GM12891 (cell line): ENCODE measurements around the gene DRD4.
A peak's percentile ranks its signal among the peaks of the same experiment; 100 is the strongest.

Experiments
- DNase-seq: peaks from one replicate; pipeline ENCODE4 v3.0.0; 2011; ENCODE audit warnings: low spot score; ENCODE audit not compliant: insufficient read length
- FAIRE-seq: peaks from 2 replicates; lab custom pipeline; 2011; peaks lifted over from hg19 to GRCh38; lab: Jason Lieb, UNC
- PAX5 ChIP-seq: IDR thresholded peaks from 2 replicates; pipeline ENCODE4 v1.6.1; 2011; ENCODE audit warnings: low read length, moderate library complexity, mild to moderate bottlenecking; ENCODE audit not compliant: insufficient read depth, severe bottlenecking
- POLR2A ChIP-seq: IDR thresholded peaks from 2 replicates; pipeline ENCODE4 v1.6.1; 2011; ENCODE audit warnings: low read depth, low read length, control low read depth
- POLR2AphosphoS5 ChIP-seq: IDR thresholded peaks from 2 replicates; pipeline ENCODE4 v1.6.1; 2011; ENCODE audit warnings: low read depth, low read length, control low read depth
- POU2F2 ChIP-seq: IDR thresholded peaks from 2 replicates; pipeline ENCODE4 v1.6.1; 2011; ENCODE audit warnings: low read depth, mild to moderate bottlenecking, control low read depth, low read length, moderate library complexity
- SPI1 ChIP-seq: IDR thresholded peaks from 2 replicates; pipeline ENCODE4 v1.6.1; 2011; ENCODE audit warnings: low read depth, low read length, control low read depth
- TAF1 ChIP-seq: IDR thresholded peaks from 2 replicates; pipeline ENCODE4 v1.6.1; 2011; ENCODE audit warnings: low read depth, low read length, control low read depth

Gene DRD4

DNA sequence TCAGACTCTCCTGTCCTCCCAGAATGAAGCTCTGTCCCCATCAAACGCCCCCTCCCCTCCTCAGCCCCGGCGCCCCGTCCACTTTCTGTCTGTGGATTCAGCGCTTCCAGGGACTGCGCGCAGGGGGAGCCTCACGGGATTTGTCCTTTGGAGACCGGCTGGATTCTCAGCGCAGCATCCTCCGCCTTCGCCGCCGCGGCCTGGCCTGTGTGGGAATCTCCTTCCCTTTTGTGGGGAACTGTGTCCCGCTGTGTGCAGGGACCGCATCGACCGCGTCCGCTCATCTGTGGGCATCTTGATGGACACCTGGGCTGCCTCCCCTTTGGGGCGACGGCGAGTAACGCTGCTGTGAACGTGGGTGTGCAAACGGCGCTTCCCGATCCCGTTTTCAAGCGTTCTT, 9.0 kb upstream of the DRD4 start:
- no peak for DNase-seq
- no peak for TF ChIP-seq SPI1
- TF ChIP-seq POLR2A: no peak
- TF ChIP-seq POU2F2: no peak
- TF ChIP-seq TAF1: no peak
- TF ChIP-seq POLR2AphosphoS5: no peak
- TF ChIP-seq PAX5: no peak
- no peak for FAIRE-seq

DNA sequence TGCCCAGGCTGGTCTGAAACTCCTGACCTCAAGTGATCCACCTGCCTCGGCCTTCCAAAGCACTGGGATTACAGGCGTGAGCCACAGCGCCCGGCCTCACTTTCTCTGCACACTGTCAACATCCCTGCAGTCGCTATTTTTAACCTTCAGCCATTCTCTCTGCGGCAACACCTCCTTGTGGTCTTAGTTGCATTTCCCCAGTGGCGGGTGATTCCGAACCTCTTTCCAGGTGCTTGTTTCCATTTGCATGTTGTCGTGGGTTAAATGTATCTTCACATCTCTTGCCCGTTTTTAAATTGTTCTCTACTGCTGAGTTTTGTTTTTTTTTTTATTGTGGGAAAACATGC, 7.9 kb upstream of the DRD4 start:
- TF ChIP-seq PAX5 (no peak), POLR2AphosphoS5 (no peak), SPI1 (0 out of 2 replicates have a peak, but pooled peaks have one; percentile 1)
- FAIRE-seq (peak; percentile 26), DNase-seq (no peak)

DNA sequence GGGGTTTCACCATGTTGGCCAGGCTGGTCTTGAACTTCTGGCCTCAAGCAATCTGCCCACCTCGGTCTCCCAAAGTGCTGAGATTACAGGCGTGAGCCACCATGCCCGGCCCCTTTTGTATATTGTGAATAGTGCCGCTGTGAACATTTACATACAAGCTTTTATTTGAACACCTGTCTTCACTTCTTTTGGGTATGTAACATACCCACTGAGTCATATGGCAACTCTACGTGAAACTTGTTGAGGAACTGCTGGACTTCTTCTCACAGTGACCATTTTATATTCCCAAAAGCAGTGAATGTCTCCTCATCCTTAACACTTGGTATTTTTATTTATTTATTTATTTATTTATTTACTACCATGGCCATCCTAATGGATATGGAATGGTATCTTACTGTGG, 6.2 kb upstream of the DRD4 start:
- DNase-seq: no peak
- TF ChIP-seq SPI1: peak; percentile 59
- no peak for TF ChIP-seq POU2F2
- no peak for FAIRE-seq

DNA sequence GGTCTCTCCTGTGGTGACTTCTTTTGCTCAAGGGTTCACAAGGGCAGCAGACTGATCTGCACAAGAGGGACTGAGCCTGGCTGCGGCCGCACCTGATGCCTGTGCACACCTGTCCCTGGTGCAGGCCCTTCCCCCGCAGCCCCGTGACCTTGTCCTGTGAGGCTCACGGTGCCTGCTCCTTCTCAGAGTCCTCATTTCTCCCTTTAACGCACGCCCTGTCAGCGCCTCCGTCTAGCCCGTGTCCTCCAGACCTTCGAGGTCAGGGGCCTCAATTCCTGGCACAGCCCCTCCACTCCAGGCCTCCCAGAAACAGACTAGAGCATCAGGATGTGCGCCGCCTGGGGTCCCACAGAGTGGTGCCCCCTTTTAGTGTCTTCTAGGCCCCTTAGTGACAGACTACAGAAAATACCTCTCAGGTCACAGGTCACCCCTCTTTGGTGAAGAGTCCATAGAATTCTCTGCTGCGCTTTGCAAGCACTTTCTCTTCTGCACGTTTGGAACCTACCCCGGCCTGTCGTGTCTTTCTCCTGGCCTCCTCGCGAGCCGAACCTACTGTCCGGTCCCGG, 1.0 kb upstream of the DRD4 start:
- TF ChIP-seq POU2F2: no peak
- FAIRE-seq (no peak), DNase-seq (no peak)

DNA sequence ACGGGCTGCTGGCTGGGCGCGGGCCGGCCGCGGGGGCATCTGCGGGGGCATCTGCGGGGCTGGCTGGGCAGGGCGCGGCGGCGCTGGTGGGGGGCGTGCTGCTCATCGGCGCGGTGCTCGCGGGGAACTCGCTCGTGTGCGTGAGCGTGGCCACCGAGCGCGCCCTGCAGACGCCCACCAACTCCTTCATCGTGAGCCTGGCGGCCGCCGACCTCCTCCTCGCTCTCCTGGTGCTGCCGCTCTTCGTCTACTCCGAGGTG, 194 bp downstream of the DRD4 start:
- TF ChIP-seq PAX5: no peak
- TF ChIP-seq POLR2AphosphoS5: no peak
- no peak for TF ChIP-seq SPI1
- TF ChIP-seq TAF1: no peak
- TF ChIP-seq POU2F2: no peak
- no peak for TF ChIP-seq POLR2A
- FAIRE-seq: no peak
- DNase-seq: no peak

DNA sequence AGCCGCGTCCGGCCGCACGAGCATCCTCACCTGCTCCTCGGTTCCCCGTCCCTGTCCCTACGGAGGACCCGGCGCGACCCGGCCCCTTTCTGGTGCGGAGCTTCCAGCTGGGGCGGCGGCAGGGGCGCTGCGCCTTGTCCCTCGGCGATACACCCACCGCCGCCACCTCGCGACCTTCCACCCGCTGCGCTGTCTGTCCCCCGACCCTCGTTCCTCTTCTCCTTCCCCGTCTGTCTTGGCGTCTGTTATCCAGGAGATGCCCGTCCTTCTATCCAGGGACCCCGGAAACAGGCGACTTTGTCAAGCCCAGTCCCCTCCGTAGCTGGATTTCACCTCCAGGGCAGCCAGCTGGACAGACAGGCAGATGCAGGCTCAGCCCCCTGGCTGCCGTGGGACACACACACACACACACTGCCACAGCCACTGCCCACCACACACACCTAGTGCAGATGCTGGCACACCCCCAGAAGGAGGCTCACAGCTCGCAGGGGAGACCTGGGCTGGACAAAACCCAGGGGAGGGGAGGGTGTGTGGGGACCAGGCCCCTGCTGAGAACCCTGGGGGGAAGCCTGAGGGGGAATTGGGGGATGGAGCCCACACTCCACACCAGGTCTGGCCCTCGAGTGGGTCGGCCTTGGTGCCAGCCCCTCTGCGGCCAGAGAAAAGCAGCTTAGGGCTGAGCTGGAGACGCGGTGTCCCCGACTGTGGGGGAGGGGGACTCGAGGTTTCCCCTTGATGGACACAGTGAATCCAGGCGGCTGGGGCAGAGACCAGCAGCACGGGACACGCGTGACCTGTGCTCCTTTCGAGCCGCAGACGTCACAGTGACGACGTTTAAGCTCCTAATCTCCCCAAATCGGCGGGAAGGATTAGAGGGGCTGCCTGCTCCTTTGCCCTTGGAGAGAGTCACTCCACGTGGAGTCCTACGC, 788 bp downstream of the DRD4 start:
- TF ChIP-seq POLR2AphosphoS5 (no peak), POU2F2 (no peak), TAF1 (no peak), POLR2A (no peak), SPI1 (no peak), PAX5 (no peak)
- FAIRE-seq (no peak), DNase-seq (no peak)

DNA sequence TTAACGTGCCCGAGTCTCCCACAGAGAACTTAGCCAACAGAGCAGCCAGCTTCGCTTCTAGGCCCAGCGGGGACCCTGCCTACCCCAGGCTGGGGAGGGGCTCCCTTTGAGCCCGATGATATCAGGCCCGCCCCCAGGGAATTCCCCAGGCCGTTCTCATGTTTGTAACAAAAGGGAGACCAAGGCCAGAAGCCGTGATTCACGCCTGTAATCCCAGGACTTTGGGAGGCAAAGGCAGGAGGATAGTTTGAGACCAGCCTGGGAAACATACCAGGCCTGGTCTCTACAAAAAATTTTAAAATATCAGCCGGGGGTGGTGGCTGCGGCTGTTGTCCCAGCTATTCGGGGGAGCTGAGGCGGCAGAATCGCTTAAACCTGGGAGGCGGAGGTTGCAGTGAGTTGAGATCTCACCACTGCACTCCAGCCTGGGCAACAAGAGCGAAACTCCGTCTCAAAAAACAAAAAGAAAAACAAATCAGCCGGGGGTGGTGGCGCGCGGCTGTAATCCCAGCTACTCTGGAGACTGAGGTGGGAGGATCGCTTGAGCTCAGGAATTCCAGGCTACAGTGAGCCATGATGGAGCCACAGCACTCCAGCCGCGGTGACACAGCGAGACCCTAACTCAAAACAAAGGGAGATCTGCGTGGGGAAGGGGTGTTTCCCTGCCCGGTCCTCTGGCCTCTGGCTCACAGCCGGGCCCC, 1.7 kb downstream of the DRD4 start:
- no peak for FAIRE-seq
- no peak for DNase-seq
- TF ChIP-seq POU2F2 (no peak), SPI1 (no peak)

DNA sequence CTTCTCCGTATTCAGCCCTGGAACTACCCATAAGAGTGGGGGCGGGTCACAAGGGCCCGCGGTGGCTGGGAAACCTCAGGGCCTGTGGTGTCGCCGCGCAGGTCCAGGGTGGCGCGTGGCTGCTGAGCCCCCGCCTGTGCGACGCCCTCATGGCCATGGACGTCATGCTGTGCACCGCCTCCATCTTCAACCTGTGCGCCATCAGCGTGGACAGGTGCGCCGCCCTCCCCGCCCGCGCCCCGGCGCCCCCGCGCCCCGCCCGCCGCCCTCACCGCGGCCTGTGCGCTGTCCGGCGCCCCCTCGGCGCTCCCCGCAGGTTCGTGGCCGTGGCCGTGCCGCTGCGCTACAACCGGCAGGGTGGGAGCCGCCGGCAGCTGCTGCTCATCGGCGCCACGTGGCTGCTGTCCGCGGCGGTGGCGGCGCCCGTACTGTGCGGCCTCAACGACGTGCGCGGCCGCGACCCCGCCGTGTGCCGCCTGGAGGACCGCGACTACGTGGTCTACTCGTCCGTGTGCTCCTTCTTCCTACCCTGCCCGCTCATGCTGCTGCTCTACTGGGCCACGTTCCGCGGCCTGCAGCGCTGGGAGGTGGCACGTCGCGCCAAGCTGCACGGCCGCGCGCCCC, 2.4 kb downstream of the DRD4 start:
- FAIRE-seq: peak; percentile 81
- no peak for DNase-seq
- TF ChIP-seq POU2F2 (no peak), POLR2AphosphoS5 (no peak), SPI1 (no peak), TAF1 (no peak), PAX5 (no peak), POLR2A (no peak)

DNA sequence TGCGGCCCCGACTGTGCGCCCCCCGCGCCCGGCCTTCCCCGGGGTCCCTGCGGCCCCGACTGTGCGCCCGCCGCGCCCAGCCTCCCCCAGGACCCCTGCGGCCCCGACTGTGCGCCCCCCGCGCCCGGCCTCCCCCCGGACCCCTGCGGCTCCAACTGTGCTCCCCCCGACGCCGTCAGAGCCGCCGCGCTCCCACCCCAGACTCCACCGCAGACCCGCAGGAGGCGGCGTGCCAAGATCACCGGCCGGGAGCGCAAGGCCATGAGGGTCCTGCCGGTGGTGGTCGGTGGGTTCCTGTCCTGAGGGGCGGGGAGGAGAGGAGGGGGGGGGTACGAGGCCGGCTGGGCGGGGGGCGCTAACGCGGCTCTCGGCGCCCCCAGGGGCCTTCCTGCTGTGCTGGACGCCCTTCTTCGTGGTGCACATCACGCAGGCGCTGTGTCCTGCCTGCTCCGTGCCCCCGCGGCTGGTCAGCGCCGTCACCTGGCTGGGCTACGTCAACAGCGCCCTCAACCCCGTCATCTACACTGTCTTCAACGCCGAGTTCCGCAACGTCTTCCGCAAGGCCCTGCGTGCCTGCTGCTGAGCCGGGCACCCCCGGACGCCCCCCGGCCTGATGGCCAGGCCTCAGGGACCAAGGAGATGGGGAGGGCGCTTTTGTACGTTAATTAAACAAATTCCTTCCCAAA, 3.1 kb downstream of the DRD4 start:
- TF ChIP-seq POU2F2 (no peak), POLR2AphosphoS5 (no peak), POLR2A (no peak), SPI1 (no peak), PAX5 (no peak), TAF1 (no peak)
- DNase-seq (no peak), FAIRE-seq (peak; percentile 54)

DNA sequence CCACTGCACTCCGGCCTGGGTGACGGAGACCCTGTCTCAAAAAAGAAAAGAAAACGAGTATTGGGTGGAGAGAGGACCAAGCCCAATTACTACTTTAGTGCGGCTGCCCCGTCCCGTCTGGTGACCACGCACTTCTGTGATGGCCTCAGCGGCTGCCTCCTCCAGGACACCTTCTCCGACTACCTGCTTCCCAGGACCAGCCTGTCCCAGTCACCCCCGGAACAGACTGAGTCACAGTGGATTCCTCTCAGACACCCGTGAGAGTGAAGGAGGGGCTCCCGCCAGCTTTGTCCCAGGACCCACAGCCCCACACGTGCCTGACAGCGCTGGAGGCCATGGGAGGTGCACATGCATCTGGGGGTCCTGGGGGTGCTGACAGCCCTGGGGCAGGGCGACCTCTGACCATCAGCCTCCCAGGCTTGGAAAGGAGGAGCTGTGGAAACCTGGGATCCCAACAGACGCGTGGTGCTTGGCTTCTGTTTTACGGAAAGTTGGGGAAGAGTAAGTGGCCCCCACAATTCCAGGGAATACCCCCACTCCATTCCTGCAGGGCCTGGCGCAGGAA, 4.8 kb downstream of the DRD4 start:
- DNase-seq: no peak
- no peak for FAIRE-seq
- no peak for TF ChIP-seq POLR2A
- TF ChIP-seq POU2F2: no peak
- no peak for TF ChIP-seq SPI1
- TF ChIP-seq PAX5: no peak
- no peak for TF ChIP-seq POLR2AphosphoS5
- no peak for TF ChIP-seq TAF1
